ENCODE data around the gene RPS6KA2.

Gene RPS6KA2

DNA sequence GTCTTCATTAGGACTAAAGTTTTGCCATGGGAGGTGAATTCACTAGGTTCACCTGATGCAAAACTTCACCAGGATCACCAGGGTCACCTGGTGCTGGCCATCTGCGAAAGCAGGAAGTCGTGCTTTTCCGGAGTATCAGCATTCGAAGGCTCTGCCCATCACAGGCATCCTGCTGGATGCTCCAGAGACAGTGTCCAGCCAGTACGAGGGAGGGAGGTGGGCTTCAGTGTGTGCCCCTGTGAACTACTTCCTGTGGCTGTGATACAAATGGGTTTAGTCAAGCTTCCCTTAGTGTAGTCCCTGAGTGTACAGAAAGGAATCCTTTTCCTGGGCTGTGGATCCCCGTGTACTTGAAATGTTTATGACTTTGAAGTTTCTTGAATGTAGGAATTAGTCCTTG, 3.4 kb upstream of the RPS6KA2 start:
- H3K4me3 Mint-ChIP-seq, result no peak overlapping the region
- H3K9me3 Mint-ChIP-seq, result no peaks in the 10 kb centered on the region
- H3K4me1 Mint-ChIP-seq, result peaks cover 15% of the 10 kb centered on the region
- H3K36me3 Mint-ChIP-seq, result no peaks in the 10 kb centered on the region
- no peaks in the 10 kb centered on the region for H3K27me3 Mint-ChIP-seq
- no peak overlapping the region for H3K27ac Mint-ChIP-seq

DNA sequence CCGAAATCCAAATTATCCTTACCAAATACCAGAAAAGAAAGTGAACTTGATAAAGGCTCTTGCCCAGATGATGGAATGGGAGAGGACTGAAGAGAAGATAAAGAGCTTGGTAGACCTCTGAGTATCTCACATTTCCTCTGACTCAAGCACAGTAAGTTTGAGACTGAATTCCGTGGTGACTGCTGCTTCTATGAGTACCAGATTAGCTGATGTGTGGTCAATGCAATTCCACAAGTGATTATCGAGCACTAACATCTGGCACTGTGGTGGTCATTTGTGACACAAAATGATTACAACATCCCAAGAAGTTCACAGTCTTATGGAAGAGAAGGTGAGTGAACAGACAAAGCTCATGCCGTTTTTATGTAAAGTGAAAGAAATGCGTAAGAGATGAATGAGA, 2.6 kb upstream of the RPS6KA2 start:
- Mint-ChIP-seq H3K36me3 (no peaks in the 10 kb centered on the region), H3K4me3 (no peak overlapping the region), H3K27me3 (no peaks in the 10 kb centered on the region), H3K27ac (no peak overlapping the region), H3K4me1 (peaks cover 16% of the 10 kb centered on the region), H3K9me3 (no peaks in the 10 kb centered on the region)

DNA sequence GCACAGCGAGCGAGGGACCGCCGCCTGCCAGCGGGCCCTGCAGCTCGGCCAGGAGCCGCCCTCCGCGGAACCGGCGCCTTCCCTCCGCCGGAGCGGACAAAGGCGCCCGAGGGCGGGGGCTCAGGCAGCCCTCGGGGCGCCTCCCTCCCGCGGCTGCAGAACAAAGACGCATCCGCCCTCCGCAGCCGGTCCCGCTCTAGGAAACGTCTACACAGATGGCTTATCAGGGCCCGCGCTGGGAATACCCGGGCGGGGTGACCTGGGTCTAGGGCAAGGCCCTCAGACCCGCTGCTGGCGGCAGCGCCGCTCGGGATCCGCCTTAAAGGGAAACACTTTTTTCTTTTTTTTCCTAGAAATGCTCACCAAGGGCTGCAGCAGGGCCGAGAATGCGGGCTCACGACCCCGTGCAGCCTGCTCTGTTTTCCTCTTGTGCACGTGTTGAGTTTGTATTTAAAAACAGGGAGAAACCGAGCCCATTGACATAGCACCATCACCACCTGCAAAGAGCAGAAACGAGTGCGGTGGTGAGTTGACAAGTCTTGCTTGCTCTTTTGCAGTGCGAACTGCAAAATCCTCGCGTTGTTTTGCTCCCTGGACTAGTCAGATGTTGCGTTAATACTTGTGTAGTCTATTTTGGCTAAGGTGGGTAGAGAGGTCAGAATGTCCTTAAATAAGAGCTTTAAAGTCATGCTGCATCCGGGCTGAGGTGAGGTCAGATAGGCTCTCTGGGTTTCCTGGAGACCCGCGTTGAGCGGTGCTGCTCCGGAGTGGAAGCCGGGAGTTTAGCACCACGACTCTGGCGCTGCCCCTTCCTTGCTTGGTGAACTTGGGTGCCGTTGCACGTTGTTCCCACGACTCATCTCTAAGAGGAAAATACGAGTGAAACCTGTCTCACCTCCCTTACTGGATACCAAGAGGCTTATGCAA, 1.1 kb upstream of the RPS6KA2 start:
- Mint-ChIP-seq H3K9me3 (no peaks in the 10 kb centered on the region), H3K4me3 (peak overlapping the region; percentile 91), H3K27ac (peak overlapping the region; percentile 1), H3K4me1 (peaks cover 16% of the 10 kb centered on the region), H3K27me3 (no peaks in the 10 kb centered on the region), H3K36me3 (no peaks in the 10 kb centered on the region)

GRCh38 chr6:166626177-166627032, 646 bp downstream of the RPS6KA2 start:
- H3K27me3 Mint-ChIP-seq, result no peaks in the 10 kb centered on the region
- H3K4me1 Mint-ChIP-seq, result peaks cover 16% of the 10 kb centered on the region
- peak overlapping the region; percentile 74 for H3K27ac Mint-ChIP-seq
- H3K36me3 Mint-ChIP-seq, result no peaks in the 10 kb centered on the region
- no peaks in the 10 kb centered on the region for H3K9me3 Mint-ChIP-seq
- H3K4me3 Mint-ChIP-seq, result peak overlapping the region; percentile 77

DNA sequence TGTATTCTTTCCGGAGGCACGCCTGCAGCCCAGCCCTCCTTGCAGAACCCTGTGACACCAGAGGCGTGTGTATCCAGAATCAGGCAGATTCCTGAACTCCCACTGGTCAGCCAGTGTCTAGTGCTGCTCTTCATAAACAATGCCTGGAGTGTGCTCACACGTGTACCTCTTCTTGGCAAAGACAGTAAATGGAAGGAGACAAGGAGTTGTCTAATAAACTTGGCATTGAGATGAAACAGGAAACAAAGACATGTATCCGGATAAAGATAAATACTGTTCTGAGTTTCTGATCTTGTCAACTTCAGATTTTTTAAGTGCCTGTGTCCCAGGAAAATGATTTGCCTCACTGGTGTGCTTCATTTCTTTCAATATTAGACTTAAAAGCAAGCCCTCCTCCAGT, 1.7 kb downstream of the RPS6KA2 start:
- no peaks in the 10 kb centered on the region for H3K27me3 Mint-ChIP-seq
- no peaks in the 10 kb centered on the region for H3K9me3 Mint-ChIP-seq
- no peak overlapping the region for H3K27ac Mint-ChIP-seq
- H3K36me3 Mint-ChIP-seq, result no peaks in the 10 kb centered on the region
- peak overlapping the region; percentile 77 for H3K4me3 Mint-ChIP-seq
- H3K4me1 Mint-ChIP-seq, result peaks cover 16% of the 10 kb centered on the region

DNA sequence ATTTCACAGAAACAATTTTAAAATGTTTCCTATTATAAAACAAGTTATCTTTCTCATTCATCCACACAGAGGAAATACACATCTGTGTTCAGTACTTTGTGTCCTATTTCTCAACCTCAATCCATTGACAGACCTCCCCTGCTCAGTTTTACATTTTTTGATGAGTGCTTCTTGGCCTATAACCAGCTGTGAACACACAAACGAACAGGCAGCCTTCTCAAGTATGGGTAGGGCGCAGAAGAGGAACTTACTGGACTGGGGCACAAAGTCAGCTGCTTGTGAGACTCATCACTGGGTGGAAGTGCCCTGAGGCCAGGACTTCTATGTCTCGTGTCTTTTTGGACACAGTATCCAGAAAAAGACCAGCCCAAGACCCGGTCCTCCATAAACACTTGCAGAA, 2.8 kb downstream of the RPS6KA2 start:
- H3K9me3 Mint-ChIP-seq, result no peaks in the 10 kb centered on the region
- H3K4me3 Mint-ChIP-seq, result no peak overlapping the region
- H3K27ac Mint-ChIP-seq, result no peak overlapping the region
- H3K4me1 Mint-ChIP-seq, result peaks cover 16% of the 10 kb centered on the region
- no peaks in the 10 kb centered on the region for H3K36me3 Mint-ChIP-seq
- no peaks in the 10 kb centered on the region for H3K27me3 Mint-ChIP-seq

DNA sequence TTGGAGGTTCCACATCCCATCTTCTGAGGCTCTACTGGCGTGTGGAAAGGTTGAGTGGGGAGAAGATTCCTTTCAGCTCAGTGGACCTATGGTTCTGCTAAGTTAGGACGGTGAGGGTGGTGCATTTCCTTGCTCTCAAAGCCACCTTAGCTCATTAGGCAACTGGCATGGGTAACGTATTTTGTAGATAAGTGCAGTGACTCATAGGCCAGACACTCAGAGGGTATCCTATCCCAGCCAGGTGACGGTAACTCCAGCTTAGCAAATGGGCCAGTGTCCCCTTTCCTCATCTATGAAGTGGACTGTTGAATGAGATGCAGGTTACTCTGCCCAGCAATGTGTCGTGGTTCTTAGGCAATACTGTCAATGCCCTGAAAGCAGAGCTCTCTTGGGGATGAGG, 3.7 kb downstream of the RPS6KA2 start:
- Mint-ChIP-seq H3K27me3 (no peaks in the 10 kb centered on the region), H3K27ac (no peak overlapping the region), H3K4me1 (peaks cover 12% of the 10 kb centered on the region)

GRCh38 chr6:166621114-166621540, 5.9 kb downstream of the RPS6KA2 start:
- H3K4me3 Mint-ChIP-seq, result no peak overlapping the region
- no peaks in the 10 kb centered on the region for H3K36me3 Mint-ChIP-seq
- H3K9me3 Mint-ChIP-seq, result no peaks in the 10 kb centered on the region
- H3K27ac Mint-ChIP-seq, result no peak overlapping the region
- H3K27me3 Mint-ChIP-seq, result no peaks in the 10 kb centered on the region
- H3K4me1 Mint-ChIP-seq, result peaks cover 7% of the 10 kb centered on the region

More for the DNA sequence above, 3.7 kb downstream of the RPS6KA2 start:
- no peaks in the 10 kb centered on the region for H3K36me3 Mint-ChIP-seq
- H3K4me3 Mint-ChIP-seq, result no peak overlapping the region
- H3K9me3 Mint-ChIP-seq, result no peaks in the 10 kb centered on the region

- Mint-ChIP-seq H3K4me1 (peaks cover 2% of the 10 kb centered on the region), H3K9me3 (no peaks in the 10 kb centered on the region), H3K27ac (no peak overlapping the region), H3K27me3 (no peaks in the 10 kb centered on the region), H3K36me3 (no peaks in the 10 kb centered on the region), H3K4me3 (no peak overlapping the region)
Measured at GRCh38 chr6:166620478-166621113, 6.5 kb downstream of the RPS6KA2 start.

GRCh38 chr6:166619912-166620311, 7.1 kb downstream of the RPS6KA2 start:
- no peak overlapping the region for H3K4me3 Mint-ChIP-seq
- H3K27ac Mint-ChIP-seq, result no peak overlapping the region
- H3K36me3 Mint-ChIP-seq, result no peaks in the 10 kb centered on the region
- H3K27me3 Mint-ChIP-seq, result no peaks in the 10 kb centered on the region
- no peaks in the 10 kb centered on the region for H3K9me3 Mint-ChIP-seq
- no peaks in the 10 kb centered on the region for H3K4me1 Mint-ChIP-seq

DNA sequence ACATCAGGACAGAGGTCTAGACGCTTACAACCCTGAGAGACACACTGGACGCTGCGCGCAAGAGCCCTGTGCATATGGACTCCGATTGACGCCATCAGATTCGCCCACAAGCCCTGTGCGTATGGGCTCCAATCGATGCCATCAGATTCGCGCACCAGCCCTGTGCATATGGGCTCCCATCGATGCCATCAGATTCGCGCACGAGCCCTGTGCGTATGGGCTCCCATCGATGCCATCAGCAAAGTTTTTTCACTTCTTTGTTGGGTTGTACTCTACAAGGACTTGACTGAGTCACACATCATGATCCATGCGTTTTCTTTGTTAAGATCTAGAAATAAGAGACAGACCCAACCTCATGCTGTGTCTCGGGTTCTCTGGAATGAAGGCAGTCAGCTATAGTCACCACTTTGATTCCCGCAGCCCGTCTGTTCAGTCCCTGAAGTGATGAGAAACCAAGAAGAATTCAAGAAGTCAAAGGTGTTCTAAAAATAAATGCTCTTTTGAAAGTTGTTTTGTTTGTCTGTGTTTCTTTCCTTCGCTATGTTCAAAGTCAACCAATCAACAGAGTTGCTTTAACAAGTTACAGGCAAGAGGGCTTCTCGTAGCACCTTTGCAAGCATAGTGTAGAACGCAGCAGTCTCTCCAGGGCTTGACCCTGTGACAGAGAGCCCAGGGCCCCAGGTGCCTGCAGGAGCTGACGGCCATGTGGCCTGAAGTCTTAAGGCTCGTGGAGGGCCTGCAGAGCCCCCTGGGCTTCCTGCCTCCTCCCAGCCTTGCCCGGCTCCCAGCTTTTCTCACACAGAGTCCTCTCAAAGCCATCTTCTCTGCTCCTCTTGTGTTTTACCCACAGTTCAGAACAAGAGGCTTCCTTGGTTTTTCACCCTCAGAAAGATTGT, 7.9 kb downstream of the RPS6KA2 start:
- no peaks in the 10 kb centered on the region for H3K9me3 Mint-ChIP-seq
- no peaks in the 10 kb centered on the region for H3K36me3 Mint-ChIP-seq
- no peak overlapping the region for H3K4me3 Mint-ChIP-seq
- H3K27me3 Mint-ChIP-seq, result no peaks in the 10 kb centered on the region
- H3K4me1 Mint-ChIP-seq, result no peaks in the 10 kb centered on the region
- H3K27ac Mint-ChIP-seq, result no peak overlapping the region

- no peaks in the 10 kb centered on the region for H3K9me3 Mint-ChIP-seq
- H3K4me3 Mint-ChIP-seq, result no peak overlapping the region
- no peak overlapping the region for H3K27ac Mint-ChIP-seq
- H3K36me3 Mint-ChIP-seq, result no peaks in the 10 kb centered on the region
- H3K4me1 Mint-ChIP-seq, result no peaks in the 10 kb centered on the region
- no peaks in the 10 kb centered on the region for H3K27me3 Mint-ChIP-seq
Measured at GRCh38 chr6:166618251-166618650, 8.8 kb downstream of the RPS6KA2 start.

DNA sequence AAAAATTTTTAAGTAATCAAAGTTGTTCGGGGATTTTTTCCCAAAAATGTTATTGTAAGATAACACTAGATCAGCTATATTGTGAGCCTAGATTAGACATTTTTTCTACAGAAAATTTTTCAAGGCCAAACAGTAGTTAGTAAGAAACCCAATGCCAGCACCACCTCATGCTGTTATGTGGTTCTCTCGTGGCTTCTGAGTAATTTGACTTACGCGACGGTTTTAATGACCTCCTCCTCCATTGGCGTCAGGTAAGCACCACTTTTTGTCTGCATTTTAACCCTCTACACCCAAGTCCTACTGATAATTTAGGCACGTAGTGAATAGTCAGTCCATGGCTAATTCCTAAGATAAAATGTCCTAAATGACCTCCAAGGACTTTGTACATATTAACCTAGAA, 9.7 kb downstream of the RPS6KA2 start:
- Mint-ChIP-seq H3K36me3 (no peaks in the 10 kb centered on the region), H3K27me3 (no peaks in the 10 kb centered on the region), H3K4me1 (no peaks in the 10 kb centered on the region), H3K4me3 (no peak overlapping the region), H3K27ac (no peak overlapping the region), H3K9me3 (no peaks in the 10 kb centered on the region)

DNA sequence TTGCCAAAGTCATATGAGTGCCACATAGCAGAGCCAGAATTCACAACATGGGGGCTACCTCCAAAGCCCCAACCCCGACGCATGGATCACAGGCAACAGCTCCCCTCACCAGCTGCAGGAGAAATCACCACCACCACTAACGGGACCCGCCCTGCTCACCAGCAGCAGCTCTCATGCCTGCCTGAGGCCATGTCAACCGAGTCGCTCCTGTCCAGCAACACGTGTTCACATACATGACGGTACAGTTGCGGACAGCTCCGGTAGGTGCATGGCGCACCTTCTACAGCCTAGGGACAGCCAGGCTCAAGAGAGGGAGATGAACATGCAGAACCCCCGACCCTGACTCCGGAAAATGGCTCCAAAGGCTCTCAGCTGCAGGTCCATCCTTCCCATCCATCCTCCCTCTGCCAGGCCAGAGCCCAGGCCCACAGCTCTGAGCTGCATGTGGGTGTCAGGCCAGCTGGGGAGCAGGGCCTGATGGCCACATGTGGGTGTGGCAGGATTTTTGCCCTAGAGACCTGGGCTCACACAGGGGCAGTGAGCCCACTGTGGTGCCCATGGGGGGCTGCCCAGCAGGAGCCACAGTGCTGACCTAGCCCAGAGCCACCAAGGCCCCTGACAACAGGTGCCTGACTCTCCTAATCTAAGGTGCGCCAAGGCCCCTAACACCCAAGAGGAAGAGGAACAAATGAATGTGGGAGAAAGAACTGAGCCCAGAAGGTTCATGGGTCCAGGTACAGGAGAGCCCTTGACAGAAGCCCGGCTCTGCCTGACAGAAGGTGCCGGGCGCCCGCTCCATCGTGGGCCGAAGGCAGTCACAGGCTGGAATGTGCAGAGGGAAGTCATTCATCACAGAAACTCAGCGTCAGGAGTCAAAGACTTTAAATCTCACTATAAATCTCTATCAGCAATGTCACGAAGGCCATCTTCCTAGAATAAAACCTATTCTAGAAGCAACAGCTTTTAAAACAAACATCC, 10.5 kb downstream of the RPS6KA2 start:
- Mint-ChIP-seq H3K27me3 (no peaks in the 10 kb centered on the region), H3K9me3 (no peaks in the 10 kb centered on the region), H3K4me3 (no peak overlapping the region), H3K4me1 (no peaks in the 10 kb centered on the region), H3K36me3 (no peaks in the 10 kb centered on the region), H3K27ac (no peak overlapping the region)
